OCI-LY1 (cell line): Measurements from ENCODE around the gene REPS1.

Source experiments
- EZH2 ChIP-seq: fragments of 200-600 bp; sonication (generic), shearing (Covaris generic); IDR thresholded peaks from 2 replicates; pipeline ENCODE4 v1.8.0; 2017; ENCODE audit warnings: borderline replicate concordance, mixed run types, mild to moderate bottlenecking, antibody characterized with exemption, low read length, moderate library complexity, mixed read lengths
- TF ChIP-seq, protein P1 (sequence below): fragments of 200-600 bp; sonication (generic), shearing (Covaris generic); IDR thresholded peaks from 2 replicates; pipeline ENCODE4 v1.5.1; 2017; ENCODE audit warnings: mild to moderate bottlenecking, antibody characterized with exemption, low read length, moderate library complexity, mixed read lengths

- TF ChIP-seq, protein P1, sequence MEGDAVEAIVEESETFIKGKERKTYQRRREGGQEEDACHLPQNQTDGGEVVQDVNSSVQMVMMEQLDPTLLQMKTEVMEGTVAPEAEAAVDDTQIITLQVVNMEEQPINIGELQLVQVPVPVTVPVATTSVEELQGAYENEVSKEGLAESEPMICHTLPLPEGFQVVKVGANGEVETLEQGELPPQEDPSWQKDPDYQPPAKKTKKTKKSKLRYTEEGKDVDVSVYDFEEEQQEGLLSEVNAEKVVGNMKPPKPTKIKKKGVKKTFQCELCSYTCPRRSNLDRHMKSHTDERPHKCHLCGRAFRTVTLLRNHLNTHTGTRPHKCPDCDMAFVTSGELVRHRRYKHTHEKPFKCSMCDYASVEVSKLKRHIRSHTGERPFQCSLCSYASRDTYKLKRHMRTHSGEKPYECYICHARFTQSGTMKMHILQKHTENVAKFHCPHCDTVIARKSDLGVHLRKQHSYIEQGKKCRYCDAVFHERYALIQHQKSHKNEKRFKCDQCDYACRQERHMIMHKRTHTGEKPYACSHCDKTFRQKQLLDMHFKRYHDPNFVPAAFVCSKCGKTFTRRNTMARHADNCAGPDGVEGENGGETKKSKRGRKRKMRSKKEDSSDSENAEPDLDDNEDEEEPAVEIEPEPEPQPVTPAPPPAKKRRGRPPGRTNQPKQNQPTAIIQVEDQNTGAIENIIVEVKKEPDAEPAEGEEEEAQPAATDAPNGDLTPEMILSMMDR: no peak
- TF ChIP-seq EZH2: no peak
Measured at GRCh38 chr6:138965291-138965874, 22.7 kb downstream of the REPS1 start.
